MCF 10A (cell line): Measurements from ENCODE around the gene TACO1. TPM values are rescaled to one million over a fixed set of nuclear protein-coding genes. Genes with fewer than 3 reads are reported as not detected.

Experiments
- BruUV-seq: library from RNA; stranded (reverse); fragments of 400-500 nt; replicated peaks from 2 replicates; lab custom pipeline; 2021; lab: Mats Ljungman, UMichigan
- CTCF ChIA-PET: fragments of 300-600 bp; sonication (Branson Sonifier 250); formaldehyde crosslinking; extraction: SDS; loops from one replicate; lab custom pipeline; 2021; ENCODE audit warnings: antibody characterized with exemption, inconsistent platforms; lab: Yijun Ruan, JAX
- POLR2A ChIA-PET: fragments of 300-600, 350-650 bp; sonication (Branson Sonifier 250); formaldehyde crosslinking; extraction: SDS; loops from one replicate; lab custom pipeline; 2020; ENCODE audit warnings: antibody characterized with exemption, inconsistent platforms; lab: Yijun Ruan, JAX
- DNase-seq: peaks from one replicate; pipeline ENCODE4 v3.0.0-alpha.2; 2018; ENCODE audit not compliant: unreplicated experiment
- H3K27ac Mint-ChIP-seq: one replicate; pipeline ENCODE4 v1.8.0; 2022; ENCODE audit warnings: mild to moderate bottlenecking, low read depth, mixed read lengths; ENCODE audit not compliant: unreplicated experiment
- H3K27me3 Mint-ChIP-seq: one replicate; pipeline ENCODE4 v1.8.0; 2022; ENCODE audit warnings: mixed read lengths; ENCODE audit not compliant: insufficient read depth, unreplicated experiment
- H3K36me3 Mint-ChIP-seq: one replicate; pipeline ENCODE4 v1.8.0; 2022; ENCODE audit warnings: mild to moderate bottlenecking, moderate library complexity, mixed read lengths; ENCODE audit not compliant: insufficient read depth, unreplicated experiment
- H3K4me1 Mint-ChIP-seq: one replicate; pipeline ENCODE4 v1.8.0; 2022; ENCODE audit warnings: mixed read lengths; ENCODE audit not compliant: insufficient read depth, unreplicated experiment
- H3K4me3 Mint-ChIP-seq: one replicate; pipeline ENCODE4 v1.8.0; 2022; ENCODE audit warnings: mild to moderate bottlenecking, moderate library complexity, mixed read lengths; ENCODE audit not compliant: unreplicated experiment
- H3K9me3 Mint-ChIP-seq: one replicate; pipeline ENCODE4 v1.8.0; 2022; ENCODE audit warnings: mixed read lengths; ENCODE audit not compliant: unreplicated experiment
- intact Hi-C: fragments of 100-400 bp; cut with micrococcal nuclease; formaldehyde crosslinking; loops from 2 replicates; pipeline ENCODE4 v1.14.1; 2022
- total RNA-seq: library from RNA; stranded (reverse); gene quantifications from 2 replicates; pipeline ENCODE4 v1.2.3, GENCODE V29; 2022
- TF ChIP-seq, protein P1 (sequence below): fragments of 200-600 bp; IDR thresholded peaks from one replicate; pipeline ENCODE4 v1.8.0; 2022; ENCODE audit warnings: antibody characterized with exemption, mild to moderate bottlenecking; ENCODE audit not compliant: unreplicated experiment

TACO1 gene
- total RNA-seq, 1 experiment from 2014 or later: 38.7 TPM

DNA sequence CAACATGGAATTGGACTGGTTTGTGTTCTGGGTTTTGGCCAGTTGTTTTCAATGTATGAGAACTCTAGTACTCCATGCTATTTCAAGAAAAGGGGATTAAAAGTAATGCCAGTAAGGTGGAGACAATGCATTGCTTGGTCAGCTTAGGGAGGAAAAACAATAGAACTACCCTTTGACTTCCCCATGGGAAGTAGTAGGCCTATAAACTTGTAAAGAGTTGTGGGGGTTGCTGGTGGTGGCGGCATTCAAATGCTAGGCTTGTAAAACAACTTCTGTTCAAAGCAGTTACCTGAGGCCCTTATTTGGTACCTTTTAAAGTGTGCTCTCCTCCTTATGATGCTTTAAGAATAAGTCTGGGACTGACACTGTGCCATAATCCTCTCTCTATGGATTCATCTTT lies 30.9 kb downstream of the TACO1 start:
- Mint-ChIP-seq H3K4me1 (peaks cover 3% of the 10 kb centered on the region), H3K9me3 (no peaks in the 10 kb centered on the region), H3K36me3 (peaks cover 23% of the 10 kb centered on the region), H3K27me3 (no peaks in the 10 kb centered on the region), H3K4me3 (no peak overlapping the region), H3K27ac (no peak overlapping the region)
- TF ChIP-seq, protein P1, sequence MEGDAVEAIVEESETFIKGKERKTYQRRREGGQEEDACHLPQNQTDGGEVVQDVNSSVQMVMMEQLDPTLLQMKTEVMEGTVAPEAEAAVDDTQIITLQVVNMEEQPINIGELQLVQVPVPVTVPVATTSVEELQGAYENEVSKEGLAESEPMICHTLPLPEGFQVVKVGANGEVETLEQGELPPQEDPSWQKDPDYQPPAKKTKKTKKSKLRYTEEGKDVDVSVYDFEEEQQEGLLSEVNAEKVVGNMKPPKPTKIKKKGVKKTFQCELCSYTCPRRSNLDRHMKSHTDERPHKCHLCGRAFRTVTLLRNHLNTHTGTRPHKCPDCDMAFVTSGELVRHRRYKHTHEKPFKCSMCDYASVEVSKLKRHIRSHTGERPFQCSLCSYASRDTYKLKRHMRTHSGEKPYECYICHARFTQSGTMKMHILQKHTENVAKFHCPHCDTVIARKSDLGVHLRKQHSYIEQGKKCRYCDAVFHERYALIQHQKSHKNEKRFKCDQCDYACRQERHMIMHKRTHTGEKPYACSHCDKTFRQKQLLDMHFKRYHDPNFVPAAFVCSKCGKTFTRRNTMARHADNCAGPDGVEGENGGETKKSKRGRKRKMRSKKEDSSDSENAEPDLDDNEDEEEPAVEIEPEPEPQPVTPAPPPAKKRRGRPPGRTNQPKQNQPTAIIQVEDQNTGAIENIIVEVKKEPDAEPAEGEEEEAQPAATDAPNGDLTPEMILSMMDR: no peak
- CTCF ChIA-PET: no interaction called here
- POLR2A ChIA-PET: no interaction called here
- intact Hi-C loops: no loop called here
- DNase-seq: no peak
- no TSS peak for BruUV-seq

DNA sequence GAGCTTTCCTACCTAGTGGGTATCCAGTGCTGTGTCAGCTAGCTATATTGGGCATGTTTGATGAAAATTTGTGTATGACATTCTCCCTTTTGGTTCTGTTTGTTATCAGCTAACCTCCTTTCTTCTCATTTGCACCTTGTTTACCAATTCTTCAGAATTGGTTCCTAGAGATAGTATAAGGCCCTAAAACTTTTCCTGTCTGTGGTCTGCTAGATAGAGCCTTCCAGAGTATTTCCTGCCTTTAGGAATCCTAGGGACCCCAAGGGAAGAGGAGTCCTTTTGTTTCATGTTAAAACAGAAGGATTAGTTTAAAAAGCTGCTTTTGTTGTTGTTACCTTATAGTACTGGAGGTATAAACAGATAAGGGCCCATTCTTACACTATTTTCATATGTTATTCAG lies 33.0 kb downstream of the TACO1 start:
- no peak for DNase-seq
- Mint-ChIP-seq H3K9me3 (no peaks in the 10 kb centered on the region), H3K27ac (no peak overlapping the region), H3K4me3 (no peak overlapping the region), H3K4me1 (no peaks in the 10 kb centered on the region), H3K36me3 (peaks cover 33% of the 10 kb centered on the region), H3K27me3 (no peaks in the 10 kb centered on the region)
- intact Hi-C loops: no loop called here
- ChIA-PET CTCF (interaction anchor here (0.6 to 2.3 kb wide), 5 partner anchors 10 to 23 kb away, joined by 3 to 12 read pairs (median 5); partner anchors contain the start of gene MAP3K3), POLR2A (interaction anchor here (0.6 to 1.3 kb wide), 5 partner anchors 10 to 209 kb away, joined by 3 to 5 read pairs (median 3); no protein-coding TSS in a partner anchor)
- TF ChIP-seq, protein P1: no peak
- no TSS peak for BruUV-seq

DNA sequence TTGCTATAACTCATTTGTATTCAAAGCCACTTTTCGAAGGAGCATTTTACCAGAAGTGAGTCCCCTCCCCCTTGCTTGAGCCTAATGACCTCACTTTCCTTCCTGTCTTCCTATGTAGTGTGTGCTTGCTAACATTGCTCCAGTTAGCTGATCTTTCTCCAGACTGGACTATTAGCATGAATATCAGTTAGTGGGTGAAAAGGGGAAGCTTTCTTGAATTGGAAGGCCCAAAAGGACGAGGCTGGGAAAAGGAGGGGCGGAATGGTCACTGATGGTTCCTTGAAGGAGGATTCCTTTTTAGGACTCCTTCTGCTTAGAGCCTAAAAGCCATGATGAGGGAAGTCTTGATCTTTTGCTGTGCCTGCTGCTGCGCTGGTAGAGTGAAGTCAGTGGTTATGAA lies 33.5 kb downstream of the TACO1 start:
- Mint-ChIP-seq H3K27ac (no peak overlapping the region), H3K27me3 (no peaks in the 10 kb centered on the region), H3K4me3 (no peak overlapping the region), H3K4me1 (no peaks in the 10 kb centered on the region), H3K9me3 (no peaks in the 10 kb centered on the region), H3K36me3 (peaks cover 38% of the 10 kb centered on the region)
- POLR2A ChIA-PET: interaction anchor here (1.0 to 1.3 kb wide), 3 partner anchors 9 to 27 kb away, joined by 3 to 5 read pairs (median 4); no protein-coding TSS in a partner anchor
- TF ChIP-seq, protein P1: no peak
- BruUV-seq: no TSS peak
- no peak for DNase-seq
- intact Hi-C loops: no loop called here
- CTCF ChIA-PET: interaction anchor here (0.7 to 2.3 kb wide), 2 partner anchors 22 to 23 kb away, joined by 3 to 12 read pairs; no protein-coding TSS in a partner anchor

DNA sequence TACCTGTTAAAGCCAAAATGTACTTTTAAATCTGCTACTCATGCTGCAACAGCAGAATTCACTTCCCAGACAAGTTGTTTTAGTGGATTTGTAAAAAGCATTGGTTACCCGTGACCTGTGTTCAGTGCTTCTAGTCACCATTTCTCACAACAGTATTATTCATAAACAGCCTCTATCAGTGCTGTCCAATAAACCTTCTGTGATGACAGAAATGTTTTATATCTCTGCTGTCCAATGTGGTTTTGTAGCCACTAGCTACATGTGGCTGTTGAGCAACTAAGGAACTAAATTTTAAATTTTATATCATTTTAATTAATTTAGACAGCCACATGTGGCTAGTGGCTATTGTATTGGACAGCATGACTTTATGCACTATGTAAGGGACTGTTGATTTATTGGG lies 34.1 kb downstream of the TACO1 start:
- DNase-seq: no peak
- BruUV-seq: no TSS peak
- TF ChIP-seq, protein P1: no peak
- intact Hi-C loops: no loop called here
- Mint-ChIP-seq H3K9me3 (no peaks in the 10 kb centered on the region), H3K4me3 (no peak overlapping the region), H3K4me1 (no peaks in the 10 kb centered on the region), H3K36me3 (peaks cover 41% of the 10 kb centered on the region), H3K27ac (no peak overlapping the region), H3K27me3 (no peaks in the 10 kb centered on the region)
- ChIA-PET CTCF (interaction anchor here (0.6 to 2.3 kb wide), 2 partner anchors 23 kb away, joined by 3 to 12 read pairs; no protein-coding TSS in a partner anchor), POLR2A (interaction anchor here (0.6 to 2.3 kb wide), 3 partner anchors 12 to 200 kb away, joined by 3 to 8 read pairs (median 4); no protein-coding TSS in a partner anchor)
